GM21529 (cell line): ENCODE data around the gene ATP6AP1.
A peak's percentile ranks its signal among the peaks of the same experiment; 100 is the strongest.
"Not testable (repeated sequence)": the region's sequence is repeated elsewhere in the genome, so short reads cannot be mapped to it uniquely, and the experiment has no call there.

Experiments used
- ATAC-seq: cut with Tn5 transposase; IDR thresholded peaks from one replicate; pipeline ENCODE4 v1.9.1; 2021; ENCODE audit not compliant: unreplicated experiment

The ATP6AP1 gene

DNA sequence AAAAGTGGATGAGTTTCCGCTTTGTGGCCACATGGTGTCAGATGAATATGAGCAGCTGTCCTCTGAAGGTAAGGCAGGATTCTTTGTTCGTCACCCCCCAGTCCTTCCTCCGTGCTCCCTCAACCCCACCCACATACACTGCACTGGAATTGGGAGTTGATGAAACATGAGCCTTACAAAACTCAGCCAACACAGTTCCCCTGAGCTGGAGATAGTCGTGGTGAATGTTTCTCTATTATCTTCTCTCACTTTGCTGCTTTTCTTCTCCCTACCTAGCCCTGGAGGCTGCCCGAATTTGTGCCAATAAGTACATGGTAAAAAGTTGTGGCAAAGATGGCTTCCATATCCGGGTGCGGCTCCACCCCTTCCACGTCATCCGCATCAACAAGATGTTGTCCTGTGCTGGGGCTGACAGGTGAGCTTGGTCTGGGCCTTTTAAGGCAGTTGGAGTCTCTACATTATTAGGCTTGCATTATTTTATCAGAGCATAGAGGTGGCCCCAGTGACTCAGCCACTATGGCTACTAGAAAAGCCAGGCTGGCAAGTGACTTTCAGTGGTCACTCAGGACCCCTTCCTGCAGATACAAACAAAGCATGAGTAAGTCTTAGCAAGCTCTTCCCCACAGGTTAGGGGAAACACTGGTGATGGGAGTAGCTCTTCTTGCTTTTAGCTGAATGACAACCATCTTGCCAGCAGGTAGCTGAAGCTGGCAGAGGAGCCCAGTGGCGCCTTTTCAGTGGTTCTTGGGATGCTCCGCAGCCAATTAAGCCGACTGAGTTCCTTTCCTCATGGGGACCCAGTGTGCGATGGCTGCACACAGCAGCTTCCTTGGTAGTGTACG is 28.7 kb upstream of the ATP6AP1 start:
- no peak for ATAC-seq

DNA sequence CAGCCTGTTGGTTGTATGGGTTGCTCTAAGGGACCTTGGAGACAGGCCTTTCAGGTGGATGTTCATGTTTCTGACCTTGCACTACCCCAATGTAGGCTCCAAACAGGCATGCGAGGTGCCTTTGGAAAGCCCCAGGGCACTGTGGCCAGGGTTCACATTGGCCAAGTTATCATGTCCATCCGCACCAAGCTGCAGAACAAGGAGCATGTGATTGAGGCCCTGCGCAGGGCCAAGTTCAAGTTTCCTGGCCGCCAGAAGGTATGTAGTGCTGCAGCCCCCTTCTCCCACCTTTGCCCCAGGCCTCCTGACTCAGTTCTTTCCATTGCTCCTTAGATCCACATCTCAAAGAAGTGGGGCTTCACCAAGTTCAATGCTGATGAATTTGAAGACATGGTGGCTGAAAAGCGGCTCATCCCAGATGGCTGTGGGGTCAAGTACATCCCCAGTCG is 28.1 kb upstream of the ATP6AP1 start:
- ATAC-seq, result not testable (repeated sequence)

DNA sequence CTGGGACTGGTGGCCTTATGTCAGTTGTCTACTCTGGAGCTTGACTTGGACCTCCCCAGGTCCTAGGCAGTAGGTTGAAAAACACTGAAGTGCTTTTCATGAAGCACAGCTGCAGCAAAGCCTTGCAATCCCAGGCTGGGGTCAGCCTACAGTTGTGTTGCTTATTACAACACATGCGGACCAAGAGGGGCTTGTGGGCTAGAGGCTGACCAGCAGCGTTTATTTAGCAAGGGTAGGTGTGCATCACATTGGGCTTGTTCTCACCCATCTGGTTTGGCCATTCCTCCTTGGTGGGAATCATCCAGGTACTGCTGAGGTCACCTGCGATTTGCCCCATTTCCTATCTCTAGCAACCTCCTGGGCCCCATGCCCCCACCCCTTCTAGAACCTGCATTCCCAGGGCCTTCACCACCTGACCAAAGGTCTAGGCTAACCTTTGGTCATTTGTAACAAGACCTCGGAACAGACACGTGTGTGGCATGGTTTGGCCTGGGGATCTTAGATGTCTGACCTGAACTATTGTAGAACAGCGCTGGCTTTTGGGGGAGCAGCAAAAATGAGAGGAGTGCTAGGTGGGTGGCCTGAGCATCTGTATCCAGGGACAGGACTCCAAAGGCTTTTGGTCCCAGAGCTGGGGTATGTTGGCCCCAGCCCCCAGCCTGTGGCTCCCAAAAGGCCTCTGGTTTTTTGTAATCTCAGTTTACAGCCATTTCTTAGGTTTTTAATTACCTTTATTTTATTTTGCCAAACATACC is 27.3 kb upstream of the ATP6AP1 start:
- no peak for ATAC-seq

DNA sequence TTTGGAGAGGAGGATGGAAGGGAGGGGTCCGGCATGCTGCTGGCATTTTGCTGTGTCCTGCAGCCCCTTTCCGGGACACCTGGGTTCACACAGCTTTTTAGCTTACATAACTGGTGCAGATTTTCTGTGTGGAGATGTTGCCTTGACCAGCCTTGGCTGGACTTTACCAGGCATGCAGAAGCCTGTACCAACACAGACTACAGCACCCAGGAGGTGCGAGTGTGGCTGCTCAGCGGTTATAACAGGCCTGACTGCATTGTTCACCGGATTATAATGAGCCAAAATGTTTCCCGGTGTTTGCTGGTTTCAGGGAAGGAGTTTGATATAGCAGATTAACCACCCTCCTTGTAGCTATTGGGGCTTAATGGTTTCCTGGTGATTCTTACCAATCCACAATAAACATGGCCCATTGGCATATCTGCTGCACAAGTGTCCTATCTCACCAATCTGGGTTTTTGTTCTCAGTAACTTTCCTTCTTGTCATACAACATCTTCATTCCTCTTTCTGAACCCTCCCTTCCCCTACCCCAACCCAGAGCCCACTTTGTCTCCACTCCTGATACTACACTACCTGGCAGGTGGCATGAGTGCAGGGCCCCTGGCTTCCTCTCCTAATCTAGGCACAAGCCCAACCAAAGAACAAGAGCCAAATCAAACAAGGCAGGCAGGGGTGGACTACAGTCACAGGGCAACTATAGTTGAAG is 26.4 kb upstream of the ATP6AP1 start:
- no peak for ATAC-seq

DNA sequence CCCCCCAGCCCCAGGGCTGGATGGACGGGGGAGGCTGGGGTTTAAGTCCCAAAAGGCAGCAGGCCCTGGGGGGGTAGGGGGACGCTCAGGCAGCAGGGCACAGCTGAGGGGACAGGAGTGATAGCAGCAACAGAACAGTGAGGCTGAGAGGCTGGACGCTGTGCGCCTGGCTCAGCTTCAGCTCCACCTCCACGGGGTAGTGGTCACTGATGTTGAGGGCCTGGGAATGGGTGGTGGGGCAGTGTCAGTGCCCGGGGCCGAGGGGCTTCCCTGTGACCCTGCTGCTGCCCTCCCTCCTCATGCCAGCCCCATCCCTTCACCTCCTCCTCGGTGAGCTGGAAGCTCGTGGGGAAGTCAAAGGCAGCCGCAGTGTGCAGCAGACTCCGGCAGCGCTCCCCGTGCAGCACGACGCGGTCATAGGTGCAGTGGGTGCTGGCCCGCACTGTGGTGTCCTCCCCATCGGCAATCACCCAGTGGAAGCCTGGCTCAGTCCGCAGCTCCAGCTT is 25.8 kb upstream of the ATP6AP1 start:
- no peak for ATAC-seq

DNA sequence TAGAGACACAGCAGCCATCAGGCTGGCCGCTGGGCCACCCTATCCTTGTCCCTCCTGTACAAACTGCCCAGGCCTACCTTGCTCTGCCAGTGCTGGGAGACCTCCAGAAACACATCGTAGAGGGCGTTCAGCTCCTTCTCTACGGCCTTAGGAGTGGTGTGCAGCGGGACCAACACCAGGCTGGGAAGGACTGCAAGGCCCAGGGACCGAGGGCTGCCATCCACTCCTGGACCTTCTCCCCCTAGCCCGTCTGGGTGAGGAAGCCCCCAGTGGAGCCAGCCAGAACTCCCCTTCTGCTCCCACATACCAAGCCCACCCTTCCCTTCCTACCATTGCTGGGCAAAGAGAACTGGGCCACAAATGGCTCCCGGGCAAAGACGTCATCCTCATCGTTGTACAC is 25.3 kb upstream of the ATP6AP1 start:
- no peak for ATAC-seq

DNA sequence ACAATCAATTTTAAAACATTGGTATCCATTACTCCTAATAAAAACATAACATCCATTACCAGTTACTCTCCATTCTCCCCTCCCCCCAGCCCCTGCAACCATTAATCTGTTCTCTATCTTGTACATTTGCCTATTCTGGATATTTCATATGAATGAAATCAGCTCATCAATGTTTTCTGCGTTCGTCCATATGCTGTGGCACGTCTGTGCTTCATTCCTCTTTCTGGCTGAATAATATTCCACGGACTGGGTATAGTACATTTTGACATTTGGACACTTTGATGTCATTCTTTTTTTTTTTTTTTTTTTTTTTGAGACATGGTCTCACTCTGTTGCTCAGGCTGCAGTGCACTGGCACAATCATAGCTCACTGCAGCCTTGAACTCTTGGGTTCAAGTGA is 24.6 kb upstream of the ATP6AP1 start:
- ATAC-seq, result no peak

DNA sequence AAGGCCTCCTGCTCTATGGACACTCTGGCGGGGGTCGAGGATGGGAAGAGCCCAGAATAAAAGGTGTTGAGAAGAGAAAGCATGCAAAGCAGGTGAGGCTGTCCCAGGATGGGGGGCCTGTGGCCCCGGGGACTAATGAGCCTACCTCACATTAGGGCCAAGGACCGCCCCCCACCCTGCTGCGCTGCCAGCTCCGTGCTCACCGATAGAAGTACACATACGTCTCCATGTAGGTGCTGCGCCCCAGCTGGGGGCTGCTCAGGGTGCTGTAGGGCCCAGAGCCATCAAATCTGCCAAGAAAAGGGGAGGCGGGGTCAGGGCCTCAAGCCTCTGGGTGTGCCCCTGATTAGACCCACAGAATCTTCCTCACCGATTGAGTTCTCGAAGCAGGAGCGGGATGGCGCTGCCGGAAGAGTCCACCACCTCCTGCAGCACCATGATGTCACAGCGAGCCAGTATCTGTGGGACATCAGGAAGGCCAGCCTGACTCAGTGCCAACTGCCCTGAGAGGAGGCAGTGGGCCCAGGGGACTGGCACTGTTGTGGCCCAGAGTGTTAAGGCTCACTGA is 23.8 kb upstream of the ATP6AP1 start:
- ATAC-seq, result no peak

DNA sequence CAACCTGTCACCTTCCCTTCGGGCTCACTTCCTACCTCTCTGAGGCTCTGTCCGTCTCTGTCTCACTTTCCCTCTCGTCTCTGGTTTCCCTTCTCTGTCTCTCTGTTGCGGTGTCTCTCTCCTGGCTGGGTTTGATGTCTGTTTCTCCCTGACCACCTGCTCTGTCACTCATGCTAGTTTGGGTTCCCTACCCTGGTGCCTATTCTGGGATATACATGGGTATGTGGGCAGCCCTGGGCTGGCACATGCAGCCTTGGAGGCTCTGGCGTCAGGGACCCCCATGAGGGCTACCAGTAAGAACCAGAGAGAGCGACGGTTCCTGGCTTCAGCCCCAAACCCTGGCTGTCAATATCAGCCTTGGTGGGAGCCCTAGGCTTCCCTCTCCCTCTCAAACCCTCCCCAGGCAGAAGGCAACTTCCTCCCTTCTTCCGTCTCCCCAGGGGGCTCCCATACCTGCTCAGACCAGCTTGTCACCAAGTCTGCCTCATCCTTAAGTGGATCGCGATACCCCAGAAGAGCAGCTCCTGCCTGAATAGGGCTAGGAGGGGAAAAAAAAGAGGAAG is 19.7 kb upstream of the ATP6AP1 start:
- no peak for ATAC-seq

DNA sequence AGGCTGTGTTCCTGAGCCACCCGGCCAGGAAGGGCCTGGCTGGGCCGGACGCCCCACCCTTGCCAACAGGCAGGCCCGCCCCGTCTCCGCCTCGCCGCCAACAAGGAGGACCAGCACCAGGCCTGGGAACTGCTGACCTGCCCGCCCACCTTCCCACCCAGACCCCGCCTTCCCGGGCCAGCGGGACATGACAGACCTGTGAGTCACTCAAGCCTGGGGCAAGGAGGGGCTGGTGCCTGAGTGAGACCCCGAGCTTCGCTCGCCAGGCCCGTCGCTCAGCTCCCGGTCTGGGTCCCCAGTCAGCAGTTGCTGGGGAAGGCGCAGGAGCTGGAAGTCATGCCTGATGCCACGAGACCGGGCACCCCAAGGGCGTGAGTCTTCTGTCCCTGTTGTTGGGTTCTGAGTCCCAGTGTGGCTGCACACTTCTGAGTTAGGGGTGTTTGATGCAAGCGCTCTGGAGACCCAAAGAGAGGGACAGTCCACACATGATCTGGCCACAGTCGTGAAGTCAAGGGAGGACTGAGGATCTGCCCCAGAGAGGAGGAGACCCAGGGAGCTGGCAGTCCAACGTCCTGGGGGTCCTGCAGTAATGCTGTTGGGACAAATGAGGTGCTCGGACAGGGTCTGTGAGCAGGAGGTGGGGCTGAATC is 19.1 kb upstream of the ATP6AP1 start, which contains the start of gene DNASE1L1:
Gene DNASE1L1, minus strand, starts transcription at position 33 of the 650 bp plus-strand sequence. CDS start 3,686 bp downstream, outside the sequence.
- ATAC-seq, result no peak

DNA sequence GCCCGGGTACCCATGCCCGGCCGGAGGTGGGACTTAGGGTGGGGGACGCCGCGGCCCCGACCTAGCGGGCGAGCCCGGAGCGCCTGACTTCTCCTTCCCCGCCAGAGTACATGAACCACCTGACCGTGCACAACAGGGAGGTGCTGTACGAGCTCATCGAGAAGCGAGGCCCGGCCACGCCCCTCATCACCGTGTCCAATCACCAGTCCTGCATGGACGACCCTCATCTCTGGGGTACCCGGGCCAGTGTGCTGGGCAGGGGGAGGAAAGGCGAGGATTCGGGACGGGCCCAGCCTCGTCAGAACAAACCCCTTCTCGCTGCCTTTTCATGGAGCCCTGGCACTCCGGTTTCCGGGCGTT is 16.5 kb upstream of the ATP6AP1 start:
- peak; percentile 52 for ATAC-seq

DNA sequence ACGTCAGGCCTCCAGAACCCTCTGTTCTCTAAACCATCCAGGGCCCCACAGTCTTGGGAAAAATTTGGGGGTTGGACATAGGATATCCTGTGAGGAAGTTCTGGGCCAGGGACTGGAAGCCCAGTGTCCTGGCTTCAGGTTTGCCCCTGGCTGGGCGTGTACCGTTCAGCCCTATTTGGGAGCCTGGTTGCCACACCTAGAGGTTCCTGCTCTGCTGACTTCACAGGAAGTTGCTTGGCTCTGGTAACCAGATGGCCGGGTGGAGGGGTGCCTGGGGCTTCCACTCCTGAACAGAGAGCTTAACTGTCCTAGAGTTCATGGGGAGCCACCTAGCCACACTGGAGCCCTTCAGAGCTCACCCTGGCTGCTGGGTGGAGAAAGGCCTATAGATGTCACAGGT is 16.0 kb upstream of the ATP6AP1 start:
- no peak for ATAC-seq

DNA sequence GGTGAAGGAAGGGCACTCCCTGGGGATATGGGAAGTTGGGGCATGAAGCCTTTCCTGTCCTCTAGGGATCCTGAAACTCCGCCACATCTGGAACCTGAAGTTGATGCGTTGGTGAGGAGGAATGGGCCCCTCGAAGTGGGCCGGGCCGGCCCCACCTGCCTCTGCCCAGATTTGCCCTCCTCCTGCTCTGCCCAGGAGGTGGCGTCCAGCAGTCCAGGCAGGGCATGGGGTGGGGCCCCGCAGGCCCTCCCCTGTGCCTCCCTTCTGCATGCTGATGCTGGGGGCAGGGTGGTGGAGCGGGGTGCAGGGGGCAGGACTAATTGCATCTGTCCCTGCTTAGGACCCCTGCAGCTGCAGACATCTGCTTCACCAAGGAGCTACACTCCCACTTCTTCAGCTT is 15.3 kb upstream of the ATP6AP1 start:
- ATAC-seq, result no peak

DNA sequence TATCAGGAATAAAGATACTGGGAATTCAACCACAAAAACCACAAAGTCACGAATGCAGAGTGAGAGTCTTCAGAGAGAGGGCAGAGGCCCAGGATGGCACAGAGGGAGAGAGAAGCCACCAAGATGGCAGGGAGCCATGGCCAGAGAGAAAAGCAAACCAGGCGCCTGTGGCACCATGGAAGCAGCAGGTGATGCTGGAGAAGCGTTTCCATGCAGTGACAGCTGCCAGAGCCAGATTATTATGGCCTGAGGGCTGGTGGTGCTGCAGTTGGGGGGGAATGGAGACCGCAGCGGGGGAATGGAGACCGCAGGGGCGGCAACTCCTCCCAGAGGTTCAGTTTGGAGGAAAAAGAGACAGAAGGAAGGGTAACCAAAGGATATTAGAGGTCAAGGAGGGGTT is 11.3 kb upstream of the ATP6AP1 start:
- no peak for ATAC-seq

DNA sequence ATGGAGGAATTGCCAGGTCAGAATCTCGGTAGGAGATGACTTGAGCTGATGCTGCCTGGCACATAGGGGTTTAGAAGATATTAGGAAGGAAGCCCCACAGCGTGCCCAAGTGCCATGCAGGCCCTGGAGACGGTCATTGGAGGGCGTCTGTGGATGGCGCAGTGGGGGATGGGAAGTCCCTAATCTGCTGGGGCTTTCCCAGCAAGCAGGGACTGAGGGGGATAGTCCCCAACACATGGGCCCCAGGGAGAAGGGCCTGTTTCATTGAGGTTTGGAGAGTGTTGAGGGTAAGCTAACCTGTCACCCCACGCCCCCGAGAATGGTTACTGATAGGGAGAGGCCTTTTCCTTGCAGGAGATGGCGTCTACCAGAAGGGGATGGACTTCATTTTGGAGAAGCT is 9.3 kb upstream of the ATP6AP1 start:
- ATAC-seq, result no peak

DNA sequence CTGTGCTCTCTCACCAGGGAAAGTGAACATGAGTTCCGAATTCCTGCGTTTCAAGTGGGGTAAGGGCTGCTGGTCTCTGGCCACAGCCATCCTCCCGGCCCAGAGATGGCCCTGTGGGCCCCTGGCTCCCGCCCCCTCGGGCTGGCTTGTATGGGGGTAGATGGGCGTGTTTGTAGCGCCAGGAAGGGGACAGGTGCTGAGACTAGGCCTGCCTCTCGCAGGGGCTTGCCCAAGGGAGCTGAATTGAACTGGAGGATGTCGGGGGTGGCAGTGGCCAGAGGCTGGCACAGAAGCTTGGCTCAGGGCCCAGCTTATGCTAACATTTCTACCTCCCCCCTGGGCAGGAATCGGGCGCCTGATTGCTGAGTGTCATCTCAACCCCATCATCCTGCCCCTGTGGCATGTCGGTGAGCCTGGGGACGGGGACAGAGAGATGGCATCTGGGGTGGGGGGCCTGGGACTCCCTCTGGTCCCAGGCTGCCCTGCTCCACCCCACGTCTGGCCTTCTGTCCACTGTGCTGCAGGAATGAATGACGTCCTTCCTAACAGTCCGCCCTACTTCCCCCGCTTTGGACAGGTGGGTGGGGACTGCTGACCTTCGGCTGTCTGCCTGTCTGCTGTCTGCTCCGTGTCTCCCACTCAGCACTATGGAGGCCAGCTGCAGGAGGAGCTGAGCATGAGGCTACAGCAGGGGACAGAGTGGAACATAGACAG is 8.6 kb upstream of the ATP6AP1 start:
- no peak for ATAC-seq

DNA sequence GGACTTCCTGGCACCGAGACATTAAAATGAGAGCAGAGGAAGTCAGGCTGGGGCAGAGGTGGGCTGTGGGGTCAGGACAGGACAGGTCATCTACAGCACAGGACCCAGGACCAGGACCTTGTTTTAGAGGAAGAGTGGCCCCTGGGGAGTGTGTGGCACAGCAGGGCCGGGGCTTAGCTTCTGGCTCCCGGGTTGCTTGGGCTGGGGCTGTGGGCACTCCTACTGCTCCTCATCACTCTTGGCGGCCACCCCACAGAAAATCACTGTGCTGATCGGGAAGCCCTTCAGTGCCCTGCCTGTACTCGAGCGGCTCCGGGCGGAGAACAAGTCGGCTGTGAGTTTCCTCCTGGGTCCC is 8.1 kb upstream of the ATP6AP1 start:
- no peak for ATAC-seq

DNA sequence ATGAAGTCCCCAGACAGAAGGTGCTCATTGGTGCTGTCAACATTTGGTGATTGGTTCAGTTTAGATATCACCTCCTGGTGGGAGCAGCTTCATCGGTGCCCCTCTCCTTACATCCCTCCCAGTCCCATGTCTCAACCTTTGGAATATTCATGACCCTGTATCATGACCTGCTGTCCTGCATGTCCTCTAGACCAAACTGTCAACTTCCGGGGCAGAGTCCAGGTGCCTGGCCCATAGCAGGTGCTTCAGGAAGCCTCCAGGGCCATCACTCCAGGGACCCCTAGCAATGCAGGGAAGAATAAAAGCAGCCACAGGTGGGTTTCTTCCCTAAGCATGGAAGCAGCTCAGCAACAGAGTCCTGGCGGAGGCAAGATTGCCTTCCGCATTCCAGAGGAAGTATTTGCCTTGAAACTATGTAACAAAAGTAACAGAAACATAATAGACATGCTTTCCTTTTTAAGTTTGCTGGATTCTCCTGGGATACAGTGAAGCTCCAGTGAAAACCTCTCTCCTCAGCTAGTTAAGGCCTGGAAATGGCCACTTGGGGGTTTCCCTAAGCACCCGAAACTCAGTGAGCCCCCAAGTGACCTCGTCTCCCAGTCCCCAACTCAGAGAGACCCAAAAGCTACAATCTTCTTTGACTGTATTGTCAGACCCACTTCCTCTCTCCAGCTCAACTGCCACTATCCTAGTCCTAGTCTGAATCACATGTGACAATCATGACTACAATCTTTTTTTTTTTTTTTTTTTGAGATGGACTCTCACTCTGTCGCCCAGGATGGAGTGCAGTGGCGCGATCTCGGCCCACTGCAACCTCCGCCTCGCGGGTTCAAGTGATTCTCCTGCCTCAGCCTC is 1.3 kb upstream of the ATP6AP1 start:
- no peak for ATAC-seq

DNA sequence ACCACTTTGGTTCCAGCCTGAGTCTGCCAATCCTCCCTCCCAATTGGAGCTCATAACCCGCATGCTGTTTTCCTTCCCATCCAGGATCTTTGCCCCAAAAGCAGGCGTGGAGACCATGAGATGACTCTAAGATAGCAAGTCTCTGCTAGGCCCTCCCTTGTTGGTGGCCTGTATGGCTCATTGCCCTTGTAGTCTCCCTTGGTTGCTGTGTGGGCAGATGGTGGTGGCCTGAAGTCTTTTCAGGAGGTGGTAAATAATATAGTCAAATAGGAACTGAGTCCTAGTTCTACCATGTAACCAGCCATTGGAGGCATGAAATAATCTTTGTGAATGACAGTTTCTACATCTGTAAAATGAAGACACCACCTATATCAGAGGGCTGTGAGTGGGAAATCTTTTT is 1.2 kb downstream of the ATP6AP1 start:
- no peak for ATAC-seq
